Measurements from ENCODE around the gene CDADC1.
"Not testable (repeated sequence)": the region's sequence is repeated elsewhere in the genome, so short reads cannot be mapped to it uniquely, and the experiment has no call there.

CDADC1 gene

GRCh38 chr13:49323344-49323743 is 75.6 kb downstream of the CDADC1 start:
- no peak overlapping the region for H3K9ac ChIP-seq (ENCODE audit: low read depth, low read length)
- H3K4me1 ChIP-seq (ENCODE audit: control insufficient read depth, insufficient read depth, low read length): no peaks in the 10 kb centered on the region
- H3K27me3 ChIP-seq (ENCODE audit: control insufficient read depth, insufficient read depth, low read length): no peaks in the 10 kb centered on the region
- no peak overlapping the region for H3K4me3 ChIP-seq (ENCODE audit: low read depth, low read length)
- H3K9me3 ChIP-seq (ENCODE audit: control insufficient read depth, insufficient read depth, low read length): no peaks in the 10 kb centered on the region
- H3K36me3 ChIP-seq (ENCODE audit: control insufficient read depth, insufficient read depth, low read length): no peaks in the 10 kb centered on the region

DNA sequence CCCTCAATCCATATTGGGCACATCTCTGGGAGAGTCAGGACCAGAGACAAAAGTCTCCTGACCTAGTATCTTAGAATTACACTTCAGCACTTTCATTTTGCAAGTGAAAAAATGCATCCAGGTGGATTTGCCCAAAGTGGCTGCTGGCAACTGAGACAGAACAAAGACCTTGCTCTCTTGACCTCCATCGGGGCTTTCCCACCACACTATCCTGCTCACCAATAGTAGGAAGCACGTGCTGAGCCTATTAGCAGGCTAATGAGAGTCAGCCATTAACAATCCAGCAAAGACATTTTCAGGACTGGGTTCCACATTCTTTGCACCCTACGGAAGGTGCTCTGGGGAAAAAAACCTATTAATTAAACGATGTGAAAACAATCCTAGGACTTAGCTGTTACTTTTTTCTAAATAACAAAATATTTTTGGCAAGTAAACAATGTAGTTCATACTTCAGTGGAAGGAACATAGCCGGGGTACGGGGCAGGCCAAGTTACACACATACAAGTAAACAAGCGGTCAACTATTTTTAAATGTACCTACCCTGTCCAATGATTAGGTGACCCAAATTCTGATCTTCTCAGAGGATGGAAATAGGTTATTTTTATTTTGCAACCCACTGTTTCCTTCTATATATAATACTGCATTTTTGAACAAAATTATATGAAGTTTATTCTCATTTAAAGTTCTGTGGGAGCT is 78.6 kb downstream of the CDADC1 start:
- no peaks in the 10 kb centered on the region for H3K4me1 ChIP-seq (ENCODE audit: control insufficient read depth, insufficient read depth, low read length)
- H3K36me3 ChIP-seq (ENCODE audit: control insufficient read depth, insufficient read depth, low read length): no peaks in the 10 kb centered on the region
- no peak overlapping the region for H3K4me3 ChIP-seq (ENCODE audit: low read depth, low read length)
- H3K9ac ChIP-seq (ENCODE audit: low read depth, low read length): no peak overlapping the region
- no peaks in the 10 kb centered on the region for H3K27me3 ChIP-seq (ENCODE audit: control insufficient read depth, insufficient read depth, low read length)
- no peaks in the 10 kb centered on the region for H3K9me3 ChIP-seq (ENCODE audit: control insufficient read depth, insufficient read depth, low read length)

GRCh38 chr13:49327145-49327544 is 79.4 kb downstream of the CDADC1 start:
- not testable (repeated sequence) for H3K4me3 ChIP-seq (ENCODE audit: low read depth, low read length); H3K9me3 ChIP-seq (ENCODE audit: control insufficient read depth, insufficient read depth, low read length); H3K9ac ChIP-seq (ENCODE audit: low read depth, low read length); H3K36me3 ChIP-seq (ENCODE audit: control insufficient read depth, insufficient read depth, low read length); H3K27me3 ChIP-seq (ENCODE audit: control insufficient read depth, insufficient read depth, low read length); H3K4me1 ChIP-seq (ENCODE audit: control insufficient read depth, insufficient read depth, low read length)

DNA sequence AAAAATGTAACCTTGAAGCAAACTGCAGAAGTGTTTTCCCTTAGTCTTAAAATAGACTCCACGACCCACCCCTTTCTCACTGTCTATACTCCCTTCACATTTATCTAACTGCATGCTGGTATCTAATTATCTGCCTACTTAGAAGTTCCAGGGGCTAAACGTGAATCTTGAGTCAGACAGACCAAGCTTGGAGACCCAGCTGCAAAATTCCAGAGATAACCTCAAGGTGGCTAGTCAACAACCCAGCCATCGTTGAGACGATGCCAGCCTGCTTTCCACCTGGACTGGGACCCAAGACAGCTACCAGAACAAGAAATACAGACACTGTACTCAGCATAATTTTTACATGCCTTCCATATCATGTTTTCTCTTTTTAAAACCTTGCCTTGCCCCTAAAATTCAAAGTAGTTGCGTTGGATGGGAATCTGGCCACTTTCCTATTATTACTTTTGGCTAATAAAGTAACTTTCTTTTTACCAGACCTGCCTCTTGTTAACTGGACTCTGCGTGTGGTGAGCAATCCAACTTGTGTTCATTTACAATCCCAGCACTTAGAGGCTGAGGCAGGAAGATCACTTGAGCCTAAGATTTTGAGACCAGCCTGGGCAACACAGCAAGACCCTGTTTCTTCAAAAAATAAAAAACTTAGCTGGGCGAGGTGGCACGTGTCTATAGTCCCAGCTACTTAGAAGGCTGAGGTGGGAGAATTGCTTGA is 82.3 kb downstream of the CDADC1 start:
- no peak overlapping the region for H3K4me3 ChIP-seq (ENCODE audit: low read depth, low read length)
- H3K9me3 ChIP-seq (ENCODE audit: control insufficient read depth, insufficient read depth, low read length): no peaks in the 10 kb centered on the region
- no peaks in the 10 kb centered on the region for H3K4me1 ChIP-seq (ENCODE audit: control insufficient read depth, insufficient read depth, low read length)
- no peaks in the 10 kb centered on the region for H3K36me3 ChIP-seq (ENCODE audit: control insufficient read depth, insufficient read depth, low read length)
- H3K27me3 ChIP-seq (ENCODE audit: control insufficient read depth, insufficient read depth, low read length): no peaks in the 10 kb centered on the region
- H3K9ac ChIP-seq (ENCODE audit: low read depth, low read length): no peak overlapping the region

DNA sequence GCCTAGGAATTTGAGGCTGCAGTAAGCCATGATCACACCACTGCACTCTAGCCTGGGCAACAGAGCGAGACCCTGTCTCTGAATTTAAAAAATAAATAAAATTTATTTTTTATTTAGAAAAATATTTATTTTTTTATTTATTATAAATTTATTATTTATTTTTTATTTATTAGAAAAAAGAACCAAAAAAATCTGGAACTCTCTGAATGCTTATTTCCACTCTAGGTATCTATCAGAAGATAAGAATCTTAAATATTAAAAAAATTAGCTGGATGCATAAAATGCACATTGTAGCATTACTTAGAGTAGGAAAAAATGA is 82.8 kb downstream of the CDADC1 start:
- H3K27me3 ChIP-seq (ENCODE audit: control insufficient read depth, insufficient read depth, low read length): no peaks in the 10 kb centered on the region
- no peak overlapping the region for H3K9ac ChIP-seq (ENCODE audit: low read depth, low read length)
- no peaks in the 10 kb centered on the region for H3K4me1 ChIP-seq (ENCODE audit: control insufficient read depth, insufficient read depth, low read length)
- no peak overlapping the region for H3K4me3 ChIP-seq (ENCODE audit: low read depth, low read length)
- H3K9me3 ChIP-seq (ENCODE audit: control insufficient read depth, insufficient read depth, low read length): no peaks in the 10 kb centered on the region
- H3K36me3 ChIP-seq (ENCODE audit: control insufficient read depth, insufficient read depth, low read length): no peaks in the 10 kb centered on the region

GRCh38 chr13:49336655-49337054 is 88.9 kb downstream of the CDADC1 start:
- Histone ChIP-seq H3K4me1 (ENCODE audit: control insufficient read depth, insufficient read depth, low read length) (no peaks in the 10 kb centered on the region), H3K9ac (ENCODE audit: low read depth, low read length) (no peak overlapping the region), H3K9me3 (ENCODE audit: control insufficient read depth, insufficient read depth, low read length) (no peaks in the 10 kb centered on the region), H3K27me3 (ENCODE audit: control insufficient read depth, insufficient read depth, low read length) (no peaks in the 10 kb centered on the region), H3K36me3 (ENCODE audit: control insufficient read depth, insufficient read depth, low read length) (no peaks in the 10 kb centered on the region), H3K4me3 (ENCODE audit: low read depth, low read length) (no peak overlapping the region)

- H3K4me1 ChIP-seq (ENCODE audit: control insufficient read depth, insufficient read depth, low read length): peaks cover 2% of the 10 kb centered on the region
- no peak overlapping the region for H3K4me3 ChIP-seq (ENCODE audit: low read depth, low read length)
- no peak overlapping the region for H3K9ac ChIP-seq (ENCODE audit: low read depth, low read length)
- no peaks in the 10 kb centered on the region for H3K27me3 ChIP-seq (ENCODE audit: control insufficient read depth, insufficient read depth, low read length)
- no peaks in the 10 kb centered on the region for H3K36me3 ChIP-seq (ENCODE audit: control insufficient read depth, insufficient read depth, low read length)
- H3K9me3 ChIP-seq (ENCODE audit: control insufficient read depth, insufficient read depth, low read length): no peaks in the 10 kb centered on the region
Measured at GRCh38 chr13:49340161-49340560, 92.4 kb downstream of the CDADC1 start.

GRCh38 chr13:49341517-49341916 is 93.8 kb downstream of the CDADC1 start:
- H3K4me3 ChIP-seq (ENCODE audit: low read depth, low read length): no peak overlapping the region
- no peak overlapping the region for H3K9ac ChIP-seq (ENCODE audit: low read depth, low read length)
- H3K4me1 ChIP-seq (ENCODE audit: control insufficient read depth, insufficient read depth, low read length): peaks cover 2% of the 10 kb centered on the region
- H3K27me3 ChIP-seq (ENCODE audit: control insufficient read depth, insufficient read depth, low read length): no peaks in the 10 kb centered on the region
- H3K9me3 ChIP-seq (ENCODE audit: control insufficient read depth, insufficient read depth, low read length): no peaks in the 10 kb centered on the region
- H3K36me3 ChIP-seq (ENCODE audit: control insufficient read depth, insufficient read depth, low read length): no peaks in the 10 kb centered on the region

DNA sequence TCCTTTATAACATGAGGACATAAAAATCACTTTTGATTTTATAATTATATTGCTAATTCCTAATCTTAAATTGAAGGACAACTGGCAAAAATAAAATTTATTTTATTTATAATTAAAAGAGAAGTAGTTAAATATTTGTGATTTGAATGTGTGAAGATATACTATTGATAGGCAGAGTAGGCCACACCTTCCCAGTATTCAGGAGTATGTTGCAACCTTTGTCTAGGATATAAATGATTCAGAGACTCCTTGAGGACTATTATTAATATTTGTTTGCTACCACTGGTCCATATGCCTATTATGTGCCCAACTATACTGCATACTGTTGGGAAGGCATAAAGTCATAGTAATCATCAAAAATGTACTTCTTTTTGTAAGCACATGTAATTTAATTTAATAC is 94.2 kb downstream of the CDADC1 start:
- H3K4me3 ChIP-seq (ENCODE audit: low read depth, low read length): no peak overlapping the region
- H3K27me3 ChIP-seq (ENCODE audit: control insufficient read depth, insufficient read depth, low read length): no peaks in the 10 kb centered on the region
- no peak overlapping the region for H3K9ac ChIP-seq (ENCODE audit: low read depth, low read length)
- H3K9me3 ChIP-seq (ENCODE audit: control insufficient read depth, insufficient read depth, low read length): no peaks in the 10 kb centered on the region
- H3K4me1 ChIP-seq (ENCODE audit: control insufficient read depth, insufficient read depth, low read length): peaks cover 2% of the 10 kb centered on the region
- no peaks in the 10 kb centered on the region for H3K36me3 ChIP-seq (ENCODE audit: control insufficient read depth, insufficient read depth, low read length)

DNA sequence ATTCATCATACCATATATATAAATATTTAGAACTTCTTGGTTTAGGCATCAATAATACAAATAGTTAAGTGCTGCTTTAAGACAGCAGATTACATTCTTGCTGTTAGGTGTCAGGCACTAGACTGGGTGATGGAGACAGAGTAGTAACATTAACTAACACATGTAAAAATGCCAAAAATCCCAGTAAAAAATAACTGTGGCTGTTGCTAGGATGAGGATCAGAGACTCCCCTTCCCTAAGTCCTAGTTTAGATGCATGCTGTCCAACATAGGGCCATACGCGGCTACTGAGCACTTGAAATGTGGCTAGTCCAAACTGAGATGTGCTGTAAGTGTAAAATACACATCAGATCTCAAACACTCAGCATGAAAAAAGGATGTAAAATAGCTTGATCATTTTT is 94.7 kb downstream of the CDADC1 start:
- Histone ChIP-seq H3K9me3 (ENCODE audit: control insufficient read depth, insufficient read depth, low read length) (no peaks in the 10 kb centered on the region), H3K4me3 (ENCODE audit: low read depth, low read length) (no peak overlapping the region), H3K9ac (ENCODE audit: low read depth, low read length) (no peak overlapping the region), H3K36me3 (ENCODE audit: control insufficient read depth, insufficient read depth, low read length) (no peaks in the 10 kb centered on the region), H3K27me3 (ENCODE audit: control insufficient read depth, insufficient read depth, low read length) (no peaks in the 10 kb centered on the region), H3K4me1 (ENCODE audit: control insufficient read depth, insufficient read depth, low read length) (peaks cover 2% of the 10 kb centered on the region)

Data from iPS-15b (cell line).